T-cell (primary cell): ENCODE measurements around the gene RARB. TPM values are rescaled to one million over a fixed set of nuclear protein-coding genes. Genes with fewer than 3 reads are reported as not detected.

Experiments used
- ATAC-seq, 4 experiments: fragments of 200-7000 bp in 3 of 4; fragments of 150-1000 bp in 1 of 4; cut with Tn5 transposase; replicated peaks in 1 of 4; 1 replicate in 3 of 4; 2 replicates in 1 of 4; pipeline ENCODE4 v1.10.0; 2021; ENCODE audit warnings: moderate library complexity in 3 of 4, mild to moderate bottlenecking in 2 of 4, moderate number of reproducible peaks in 1 of 4
- CTCF ChIA-PET, 2 donors: fragments of 300-600 bp; sonication (Branson Sonifier 250); formaldehyde crosslinking; loops; one replicate each; lab custom pipeline; 2022; ENCODE audit warnings: antibody characterized with exemption in 2 of 2; lab: Charles Lee
- POLR2A ChIA-PET, 2 donors: fragments of 300-600 bp; sonication (Branson Sonifier 250); formaldehyde crosslinking; loops; one replicate each; lab custom pipeline; 2022; ENCODE audit warnings: antibody characterized with exemption in 2 of 2; lab: Charles Lee
- DNase-seq, 35 experiments: peaks; one replicate each; pipeline versions ENCODE4 v3.0.0 to v3.0.0-alpha.2; 2013 to 2023
- H3K27ac ChIP-seq: one replicate; pipeline ENCODE4 v1.5.1; 2013; ENCODE audit warnings: low read length
- H3K27me3 ChIP-seq, 2 experiments: replicated peaks in 1 of 2; 1 replicate in 1 of 2; 2 replicates in 1 of 2; pipeline versions ENCODE4 v1.6.1 to v1.7.0; 2013; ENCODE audit warnings: low read length in 1 of 2, mixed read lengths in 1 of 2; ENCODE audit not compliant: control insufficient read depth in 2 of 2, insufficient read depth in 2 of 2; ENCODE audit errors: extremely low read depth in 1 of 2
- H3K36me3 ChIP-seq, 2 donors: 1 replicate in 1 of 2; 2 replicates in 1 of 2; pipeline versions ENCODE4 v1.6.1 to v1.7.0; 2013; ENCODE audit warnings: low read length in 1 of 2; ENCODE audit not compliant: control insufficient read depth in 2 of 2, insufficient read depth in 1 of 2; ENCODE audit errors: extremely low read depth in 1 of 2
- H3K4me1 ChIP-seq, 2 experiments: 1 replicate in 1 of 2; 2 replicates in 1 of 2; pipeline versions ENCODE4 v1.6.1 to v1.7.0; 2013; ENCODE audit warnings: low read length in 2 of 2, mixed read lengths in 1 of 2; ENCODE audit not compliant: insufficient read depth in 2 of 2, control insufficient read depth in 1 of 2; ENCODE audit errors: extremely low read depth in 1 of 2
- H3K4me3 ChIP-seq, 2 donors: 1 replicate in 1 of 2; 2 replicates in 1 of 2; pipeline versions ENCODE4 v1.5.1 to v1.7.0; 2013; ENCODE audit warnings: mild to moderate bottlenecking in 2 of 2, low read length in 1 of 2, moderate library complexity in 1 of 2; ENCODE audit not compliant: control insufficient read depth in 1 of 2; ENCODE audit errors: extremely low read depth in 1 of 2
- H3K9me3 ChIP-seq: 2 replicates; pipeline ENCODE4 v1.7.0; 2013
- H3K27ac Mint-ChIP-seq, 2 donors: one replicate each; pipeline ENCODE4 v1.8.0; 2020 to 2021; ENCODE audit warnings: mild to moderate bottlenecking in 2 of 2, mixed read lengths in 2 of 2
- H3K27me3 Mint-ChIP-seq, 2 donors: one replicate each; pipeline ENCODE4 v1.8.0; 2021 to 2022; ENCODE audit warnings: mixed read lengths in 2 of 2
- H3K36me3 Mint-ChIP-seq: one replicate; pipeline ENCODE4 v1.8.0; 2021; ENCODE audit warnings: mixed read lengths
- H3K4me1 Mint-ChIP-seq, 3 donors: one replicate each; pipeline ENCODE4 v1.8.0; 2020 to 2022; ENCODE audit warnings: mixed read lengths in 3 of 3, mild to moderate bottlenecking in 1 of 3
- H3K4me3 Mint-ChIP-seq, 3 donors: one replicate each; pipeline ENCODE4 v1.8.0; 2020 to 2022; ENCODE audit warnings: mild to moderate bottlenecking in 3 of 3, mixed read lengths in 3 of 3, moderate library complexity in 3 of 3
- H3K9me3 Mint-ChIP-seq, 3 donors: one replicate each; pipeline ENCODE4 v1.8.0; 2020 to 2022; ENCODE audit warnings: mixed read lengths in 3 of 3
- WGBS: methylation state at CpG from one replicate; pipeline ENCODE4 v1.1.5; 2013; ENCODE audit warnings: missing lambda C conversion rate; ENCODE audit not compliant: insufficient coverage; 5-methylcytosine and 5-hydroxymethylcytosine counted together
- total RNA-seq, 35 experiments: library from RNA in 6 of 35; stranded (reverse) in 6 of 35; fragments of 120-200 nt in 1 of 35; gene quantifications; one replicate each; pipeline versions ENCODE4 v1.2.1 to v1.2.4 and lab custom pipeline; 2013 to 2026

Gene RARB
- total RNA-seq, 5 donors from 2014 or later (not counting 1 experiment from before 2014, with no cell fraction given) = not detected

DNA sequence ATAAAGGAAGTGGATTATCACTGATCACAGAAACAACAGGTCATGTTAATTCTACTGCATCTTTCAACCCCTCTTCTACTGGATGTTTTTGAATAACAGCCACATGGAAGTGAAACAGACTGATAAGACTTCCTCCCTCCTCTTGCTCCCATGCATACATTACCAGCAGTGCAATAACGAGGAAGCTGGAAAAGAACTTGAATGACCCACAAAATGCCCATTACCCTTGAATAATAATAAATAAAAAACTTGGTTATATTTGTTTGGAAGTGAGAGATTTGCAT, 51.6 kb downstream of the RARB start:
- no peak for DNase-seq
- ChIA-PET CTCF (interaction anchor here in 1 of 2 donors (0.6 kb wide), 1 partner anchor 16 kb away, joined by 3 read pairs; no protein-coding TSS in a partner anchor), POLR2A (no interaction called here)
- H3K9me3 ChIP-seq = no peaks in the 10 kb centered on the region
- no peaks in the 10 kb centered on the region for H3K27me3 ChIP-seq
- H3K4me3 ChIP-seq = no peak overlapping the region
- no CpG with 5 or more reads among the region's 1 CpG for WGBS
- H3K4me1 Mint-ChIP-seq = no peaks in the 10 kb centered on the region
- H3K27ac ChIP-seq = no peak overlapping the region
- no peak overlapping the region for H3K4me3 Mint-ChIP-seq
- no peaks in the 10 kb centered on the region for H3K36me3 Mint-ChIP-seq
- no peaks in the 10 kb centered on the region for H3K4me1 ChIP-seq
- no peak for ATAC-seq
- H3K27me3 Mint-ChIP-seq = no peaks in the 10 kb centered on the region
- no peaks in the 10 kb centered on the region for H3K9me3 Mint-ChIP-seq
- H3K27ac Mint-ChIP-seq = no peak overlapping the region
- H3K36me3 ChIP-seq = no peaks in the 10 kb centered on the region

- no peaks in the 10 kb centered on the region for H3K27me3 Mint-ChIP-seq
- Histone ChIP-seq H3K27me3 (no peaks in the 10 kb centered on the region), H3K9me3 (no peaks in the 10 kb centered on the region), H3K4me1 (no peaks in the 10 kb centered on the region), H3K27ac (no peak overlapping the region), H3K4me3 (no peak overlapping the region), H3K36me3 (no peaks in the 10 kb centered on the region)
- H3K4me3 Mint-ChIP-seq = no peak overlapping the region
- H3K4me1 Mint-ChIP-seq = no peaks in the 10 kb centered on the region
- H3K36me3 Mint-ChIP-seq = no peaks in the 10 kb centered on the region
- ChIA-PET POLR2A (no interaction called here), CTCF (no interaction called here)
- 80% methylated on average over 1 of the region's 1 CpG for WGBS
- no peak for DNase-seq
- no peak overlapping the region for H3K27ac Mint-ChIP-seq
- no peak for ATAC-seq
- no peaks in the 10 kb centered on the region for H3K9me3 Mint-ChIP-seq
Observed at GRCh38 chr3:25480811-25481210, 52.7 kb downstream of the RARB start.

- H3K27ac ChIP-seq = no peak overlapping the region
- no peaks in the 10 kb centered on the region for H3K36me3 ChIP-seq
- ChIA-PET CTCF (no interaction called here), POLR2A (no interaction called here)
- Mint-ChIP-seq H3K36me3 (no peaks in the 10 kb centered on the region), H3K9me3 (no peaks in the 10 kb centered on the region), H3K27me3 (no peaks in the 10 kb centered on the region), H3K4me1 (no peaks in the 10 kb centered on the region), H3K27ac (no peak overlapping the region), H3K4me3 (no peak overlapping the region)
- ATAC-seq = no peak
- H3K27me3 ChIP-seq = no peaks in the 10 kb centered on the region
- H3K4me3 ChIP-seq = no peak overlapping the region
- no peaks in the 10 kb centered on the region for H3K4me1 ChIP-seq
- WGBS = no CpG with 5 or more reads among the region's 1 CpG
- no peak for DNase-seq
- no peaks in the 10 kb centered on the region for H3K9me3 ChIP-seq
Observed at GRCh38 chr3:25481386-25481785, 53.3 kb downstream of the RARB start.

DNA sequence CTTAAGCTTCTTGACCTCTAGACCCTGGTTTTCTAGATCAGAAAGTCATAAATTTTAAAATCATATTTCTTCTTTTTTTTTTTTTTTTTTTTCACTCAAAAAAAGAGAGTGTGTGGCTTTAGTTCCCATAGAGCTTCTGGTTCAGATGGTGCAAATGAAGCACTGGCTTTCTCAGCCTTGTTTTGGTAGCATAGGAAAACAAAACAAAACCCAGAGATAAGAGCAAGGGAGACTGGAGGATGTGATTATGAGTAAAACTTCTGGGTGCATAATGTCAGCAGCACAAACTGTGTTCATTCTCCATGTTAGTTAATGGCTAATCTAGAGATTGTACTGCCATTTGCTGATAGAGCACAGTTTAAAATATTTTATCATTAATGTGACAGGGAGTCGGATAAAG, 55.4 kb downstream of the RARB start:
- no peaks in the 10 kb centered on the region for H3K4me1 ChIP-seq
- WGBS = no CpG with 5 or more reads among the region's 1 CpG
- no peak for DNase-seq
- Mint-ChIP-seq H3K4me3 (no peak overlapping the region), H3K27ac (no peak overlapping the region), H3K9me3 (no peaks in the 10 kb centered on the region), H3K4me1 (no peaks in the 10 kb centered on the region), H3K27me3 (no peaks in the 10 kb centered on the region), H3K36me3 (no peaks in the 10 kb centered on the region)
- no peaks in the 10 kb centered on the region for H3K27me3 ChIP-seq
- ChIA-PET CTCF (interaction anchor here in 1 of 2 donors (0.7 kb wide), 2 partner anchors 1398 to 1547 kb away, joined by 3 to 4 read pairs; no protein-coding TSS in a partner anchor), POLR2A (no interaction called here)
- H3K27ac ChIP-seq = no peak overlapping the region
- H3K36me3 ChIP-seq = no peaks in the 10 kb centered on the region
- H3K9me3 ChIP-seq = no peaks in the 10 kb centered on the region
- no peak for ATAC-seq
- no peak overlapping the region for H3K4me3 ChIP-seq

- no peaks in the 10 kb centered on the region for H3K27me3 Mint-ChIP-seq
- no peaks in the 10 kb centered on the region for H3K4me1 Mint-ChIP-seq
- peaks cover 0 to 3% (median 0%) of the 10 kb centered on the region in 3 donors for H3K9me3 Mint-ChIP-seq
- CTCF ChIA-PET = no interaction called here
- H3K4me3 ChIP-seq = no peak overlapping the region
- H3K4me1 ChIP-seq = no peaks in the 10 kb centered on the region
- H3K4me3 Mint-ChIP-seq = no peak overlapping the region
- POLR2A ChIA-PET = no interaction called here
- no peak for ATAC-seq
- H3K36me3 ChIP-seq = no peaks in the 10 kb centered on the region
- no peaks in the 10 kb centered on the region for H3K9me3 ChIP-seq
- DNase-seq = no peak
- H3K36me3 Mint-ChIP-seq = no peaks in the 10 kb centered on the region
- H3K27ac Mint-ChIP-seq = no peak overlapping the region
- 33% methylated on average over 1 of the region's 3 CpGs for WGBS
- H3K27me3 ChIP-seq = no peaks in the 10 kb centered on the region
- no peak overlapping the region for H3K27ac ChIP-seq
Observed at GRCh38 chr3:25485673-25486072, 57.6 kb downstream of the RARB start.

DNA sequence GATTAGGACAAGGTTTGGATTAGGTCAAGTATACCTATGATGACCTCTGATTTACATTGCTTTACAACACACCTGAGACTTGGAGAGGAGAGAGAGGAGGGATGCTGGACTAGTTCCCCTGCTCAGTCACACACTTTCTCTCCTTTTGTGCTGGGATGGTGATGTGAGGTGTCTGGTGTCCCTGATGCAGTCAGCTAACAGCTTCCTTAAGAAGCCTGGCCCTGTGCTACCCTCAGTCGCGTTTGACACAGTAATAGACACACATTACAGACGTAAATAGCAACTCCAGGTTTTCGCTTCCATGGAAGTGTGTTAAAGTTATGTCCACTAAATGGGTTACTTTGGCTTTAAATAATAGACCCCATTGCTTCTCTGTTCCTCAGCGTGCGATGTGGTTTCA, 58.9 kb downstream of the RARB start:
- Histone ChIP-seq H3K27me3 (no peaks in the 10 kb centered on the region), H3K4me3 (no peak overlapping the region), H3K9me3 (no peaks in the 10 kb centered on the region), H3K36me3 (no peaks in the 10 kb centered on the region), H3K27ac (no peak overlapping the region), H3K4me1 (no peaks in the 10 kb centered on the region)
- Mint-ChIP-seq H3K27me3 (no peaks in the 10 kb centered on the region), H3K36me3 (no peaks in the 10 kb centered on the region), H3K9me3 (peaks cover 0 to 8% (median under 1%) of the 10 kb centered on the region in 3 donors), H3K27ac (no peak overlapping the region), H3K4me1 (no peaks in the 10 kb centered on the region), H3K4me3 (no peak overlapping the region)
- ATAC-seq (no peak), DNase-seq (no peak)
- no CpG with 5 or more reads among the region's 6 CpGs for WGBS
- ChIA-PET POLR2A (no interaction called here), CTCF (no interaction called here)
